Smooth muscle cell (in vitro differentiated cells): ENCODE data around the gene SLC44A1. TPM values are rescaled to one million over a fixed set of nuclear protein-coding genes. Genes with fewer than 3 reads are reported as not detected.

Experiments
- DNase-seq: peaks from one replicate; lab custom pipeline; 2025; ENCODE audit not compliant: unreplicated experiment; lab: John Stamatoyannopoulos, UW
- H2AFZ ChIP-seq: fragments of 200-600 bp; sonication (generic); 2 replicates; pipeline ENCODE4 v1.6.0; 2016; ENCODE audit warnings: antibody characterized with exemption, low read depth, mild to moderate bottlenecking
- H3F3A ChIP-seq: fragments of 200-600 bp; sonication (generic); 2 replicates; pipeline ENCODE4 v1.6.0; 2017; ENCODE audit warnings: antibody characterized with exemption, low read depth
- H3K27ac ChIP-seq: fragments of 200-600 bp; sonication (generic); 2 replicates; pipeline ENCODE4 v1.5.1; 2016; ENCODE audit warnings: low read depth, mild to moderate bottlenecking
- H3K27me3 ChIP-seq: fragments of 200-600 bp; sonication (generic); 2 replicates; pipeline ENCODE4 v1.6.1; 2016; ENCODE audit warnings: low read depth, mild to moderate bottlenecking
- H3K36me3 ChIP-seq: fragments of 200-600 bp; sonication (generic); 2 replicates; pipeline ENCODE4 v1.5.1; 2016; ENCODE audit warnings: low read depth
- H3K4me1 ChIP-seq: fragments of 200-600 bp; sonication (generic); 2 replicates; pipeline ENCODE4 v1.5.1; 2016; ENCODE audit warnings: low read depth
- H3K4me2 ChIP-seq: fragments of 200-600 bp; sonication (generic); 2 replicates; pipeline ENCODE4 v1.6.0; 2016; ENCODE audit warnings: mild to moderate bottlenecking
- H3K4me3 ChIP-seq: fragments of 200-600 bp; sonication (generic); 2 replicates; pipeline ENCODE4 v1.5.1; 2016; ENCODE audit warnings: mild to moderate bottlenecking
- H3K79me2 ChIP-seq: fragments of 200-600 bp; sonication (generic); 2 replicates; pipeline ENCODE4 v1.6.0; 2016; ENCODE audit warnings: low read depth, mild to moderate bottlenecking
- H3K9ac ChIP-seq: fragments of 200-600 bp; sonication (generic); 2 replicates; pipeline ENCODE4 v1.6.0; 2016; ENCODE audit warnings: low read depth
- H3K9me3 ChIP-seq: fragments of 200-600 bp; sonication (generic); replicated peaks from 2 replicates; pipeline ENCODE4 v1.5.1; 2016; ENCODE audit warnings: low read depth
- H4K20me1 ChIP-seq: fragments of 200-600 bp; sonication (generic); 2 replicates; pipeline ENCODE4 v1.6.0; 2016; ENCODE audit warnings: low read depth
- CTCF ChIP-seq: fragments of 200-600 bp; sonication (generic); IDR thresholded peaks from 2 replicates; pipeline ENCODE4 v1.5.1; 2017; ENCODE audit warnings: borderline replicate concordance, mild to moderate bottlenecking, antibody characterized with exemption; ENCODE audit not compliant: insufficient read depth, poor library complexity, severe bottlenecking
- WGBS: methylation state at CpG from one replicate; pipeline ENCODE4 v1.1.7; 2016; ENCODE audit warnings: low lambda C conversion rate; 5-methylcytosine and 5-hydroxymethylcytosine counted together
- polyA plus RNA-seq: library from polyadenylated mRNA; unstranded; fragments of >200 nt; fragmentation: Nextera tagmentation; extraction: Ambion mirVana; gene quantifications from 2 replicates; pipeline ENCODE4 v1.2.1, GENCODE V29; 2016
- total RNA-seq: library from RNA; depleted of rRNA; stranded (reverse); fragments of >200 nt; gene quantifications from 2 replicates; pipeline ENCODE4 v1.2.3, GENCODE V29; 2014

SLC44A1 gene
- total and polyA plus RNA-seq, 2 experiments from 2014 or later: 14.0 to 22.2 TPM

GRCh38 chr9:105270711-105271110, 26.3 kb downstream of the SLC44A1 start:
- peaks cover 48% of the 10 kb centered on the region for H3K79me2 ChIP-seq
- H3K9ac ChIP-seq: no peak overlapping the region
- H2AFZ ChIP-seq: no peak overlapping the region
- TF ChIP-seq CTCF: no peak
- H3K27me3 ChIP-seq: no peaks in the 10 kb centered on the region
- no peaks in the 10 kb centered on the region for H3F3A ChIP-seq
- no peak overlapping the region for H3K27ac ChIP-seq
- peaks cover 3% of the 10 kb centered on the region for H4K20me1 ChIP-seq
- no peaks in the 10 kb centered on the region for H3K9me3 ChIP-seq
- peaks cover 15% of the 10 kb centered on the region for H3K4me1 ChIP-seq
- no peak for DNase-seq
- 75% methylated on average over 4 of the region's 4 CpGs for whole genome bisulfite sequencing
- no peaks in the 10 kb centered on the region for H3K36me3 ChIP-seq
- no peak overlapping the region for H3K4me2 ChIP-seq
- H3K4me3 ChIP-seq: no peak overlapping the region

GRCh38 chr9:105273731-105274130, 29.3 kb downstream of the SLC44A1 start:
- H3K27me3 ChIP-seq: no peaks in the 10 kb centered on the region
- H3K9ac ChIP-seq: no peak overlapping the region
- H3K36me3 ChIP-seq: no peaks in the 10 kb centered on the region
- WGBS: 100% methylated on average over 1 of the region's 1 CpG
- peaks cover 3% of the 10 kb centered on the region for H4K20me1 ChIP-seq
- no peak overlapping the region for H3K27ac ChIP-seq
- no peaks in the 10 kb centered on the region for H3K9me3 ChIP-seq
- no peak overlapping the region for H3K4me3 ChIP-seq
- DNase-seq: no peak
- peaks cover 28% of the 10 kb centered on the region for H3K79me2 ChIP-seq
- H3F3A ChIP-seq: no peaks in the 10 kb centered on the region
- no peak overlapping the region for H2AFZ ChIP-seq
- H3K4me2 ChIP-seq: no peak overlapping the region
- peaks cover 15% of the 10 kb centered on the region for H3K4me1 ChIP-seq
- TF ChIP-seq CTCF: no peak

GRCh38 chr9:105275111-105275510, 30.7 kb downstream of the SLC44A1 start:
- H3K27me3 ChIP-seq: no peaks in the 10 kb centered on the region
- H3K79me2 ChIP-seq: peaks cover 31% of the 10 kb centered on the region
- no peak overlapping the region for H3K4me2 ChIP-seq
- H3K4me1 ChIP-seq: peaks cover 14% of the 10 kb centered on the region
- H2AFZ ChIP-seq: no peak overlapping the region
- no peaks in the 10 kb centered on the region for H3K9me3 ChIP-seq
- H4K20me1 ChIP-seq: peaks cover 3% of the 10 kb centered on the region
- no peak overlapping the region for H3K27ac ChIP-seq
- no peaks in the 10 kb centered on the region for H3K36me3 ChIP-seq
- no peak overlapping the region for H3K9ac ChIP-seq
- no peak for DNase-seq
- TF ChIP-seq CTCF: no peak
- H3F3A ChIP-seq: no peaks in the 10 kb centered on the region
- H3K4me3 ChIP-seq: no peak overlapping the region
- WGBS: 88% methylated on average over 1 of the region's 1 CpG

- no peak overlapping the region for H2AFZ ChIP-seq
- H3K9me3 ChIP-seq: no peaks in the 10 kb centered on the region
- peaks cover 3% of the 10 kb centered on the region for H4K20me1 ChIP-seq
- H3K9ac ChIP-seq: no peak overlapping the region
- no peaks in the 10 kb centered on the region for H3F3A ChIP-seq
- no peak for TF ChIP-seq CTCF
- H3K27ac ChIP-seq: no peak overlapping the region
- peaks cover 27% of the 10 kb centered on the region for H3K79me2 ChIP-seq
- 85% methylated on average over 6 of the region's 6 CpGs for WGBS
- no peak overlapping the region for H3K4me3 ChIP-seq
- peaks cover 6% of the 10 kb centered on the region for H3K4me1 ChIP-seq
- no peak for DNase-seq
- no peaks in the 10 kb centered on the region for H3K27me3 ChIP-seq
- no peaks in the 10 kb centered on the region for H3K36me3 ChIP-seq
- H3K4me2 ChIP-seq: no peak overlapping the region
Observed at GRCh38 chr9:105275938-105276337, 31.5 kb downstream of the SLC44A1 start.
